GM11168 (cell line): ENCODE measurements around the gene ADGRA3.

ENCODE experiments used
- in situ Hi-C: fragments of 300-500 bp; cut with MboI; formaldehyde crosslinking; loops from one replicate; pipeline ENCODE4 v1.12.0; 2022; ENCODE audit warnings: low sequenced_read_pairs; ENCODE audit not compliant: unreplicated experiment

The ADGRA3 gene

DNA sequence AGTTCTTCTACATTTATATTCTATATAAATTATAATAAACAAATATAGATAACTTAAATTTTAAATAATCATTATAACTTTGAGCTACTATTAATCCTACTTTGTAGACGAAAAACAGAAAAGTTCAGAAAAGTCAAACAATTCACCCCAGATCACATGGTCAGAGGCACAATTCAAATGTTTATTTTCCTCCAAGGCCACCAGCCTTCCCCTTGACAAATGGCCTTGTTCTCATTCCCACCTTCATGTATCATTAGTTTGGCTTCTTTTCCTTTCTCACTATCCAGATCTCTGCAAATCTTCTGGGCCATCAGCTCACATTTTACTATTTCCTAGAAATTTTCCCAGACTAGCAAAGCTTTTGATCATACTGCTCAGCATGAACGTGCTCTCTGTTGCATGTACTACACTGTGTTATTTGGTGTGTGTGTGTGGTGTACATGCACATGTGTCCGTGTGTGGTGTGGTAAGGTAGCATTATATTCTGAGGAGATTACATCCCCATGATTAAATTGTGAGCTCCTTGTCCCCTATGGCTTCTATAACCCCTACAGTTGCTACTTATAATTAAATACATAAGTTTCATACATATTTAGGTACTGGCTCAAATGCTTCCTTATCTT lies 61.5 kb downstream of the ADGRA3 start:
- in situ Hi-C loops = no loop called here

GRCh38 chr4:22444813-22445212 lies 71.1 kb downstream of the ADGRA3 start:
- in situ Hi-C loops = no loop called here

DNA sequence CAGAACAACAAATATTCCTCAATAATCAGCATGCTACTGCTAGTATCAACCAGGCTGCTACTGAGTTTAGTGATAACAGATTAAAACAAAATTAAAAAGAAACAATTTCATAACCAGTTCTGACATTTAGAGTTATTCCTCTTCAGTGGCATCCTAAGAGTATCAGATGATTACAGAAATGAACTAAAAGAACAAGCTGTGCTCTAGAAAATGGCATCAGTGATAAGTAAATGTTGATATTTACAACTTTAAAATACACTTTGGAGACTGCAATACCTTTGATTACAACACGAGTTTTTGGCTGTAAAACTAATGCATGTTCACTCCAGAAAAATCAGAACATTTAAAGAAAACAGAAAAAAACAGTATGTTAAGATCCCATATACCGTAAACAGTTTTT lies 72.9 kb downstream of the ADGRA3 start:
- in situ Hi-C loops = no loop called here

- in situ Hi-C loops = no loop called here
Observed at GRCh38 chr4:22440999-22441398, 74.9 kb downstream of the ADGRA3 start.

DNA sequence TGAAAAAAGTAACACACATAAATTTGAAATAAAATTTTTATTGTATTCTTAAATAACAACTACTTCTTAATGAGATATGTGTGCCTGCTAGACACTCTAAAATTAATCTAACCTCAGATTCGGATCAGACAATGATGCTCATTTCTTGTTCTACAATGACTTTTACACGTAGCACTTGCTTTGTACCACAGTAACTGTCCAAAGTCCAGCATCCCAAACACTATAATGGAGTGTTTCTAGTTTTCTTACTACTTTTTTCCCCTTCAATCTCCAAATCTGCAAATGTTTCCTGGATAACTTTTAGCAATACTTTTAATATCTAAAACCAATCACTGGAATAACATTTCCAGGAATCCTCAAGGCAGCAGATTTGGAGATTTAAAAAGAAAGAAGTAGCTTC lies 75.9 kb downstream of the ADGRA3 start:
- in situ Hi-C loops = no loop called here

DNA sequence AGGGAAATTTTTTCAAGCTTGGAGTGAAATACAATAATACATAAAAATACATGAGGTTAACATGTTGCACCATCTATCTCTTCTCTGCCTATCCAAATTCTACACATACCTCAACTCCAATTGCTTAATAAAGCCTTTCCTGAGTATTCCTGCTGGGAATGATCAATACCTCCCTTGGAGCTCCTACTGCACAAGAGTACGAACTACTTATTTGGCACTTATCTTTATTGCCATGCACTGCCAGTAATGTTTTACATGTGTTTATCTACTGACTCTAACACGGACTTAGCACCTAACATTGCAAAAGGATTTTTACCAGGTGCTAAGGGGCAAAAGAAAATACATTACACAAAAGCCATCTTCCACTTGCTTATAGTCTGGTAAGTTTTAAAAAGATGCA lies 80.2 kb downstream of the ADGRA3 start:
- in situ Hi-C loops = no loop called here

GRCh38 chr4:22434895-22435294 lies 81.0 kb downstream of the ADGRA3 start:
- in situ Hi-C loops = no loop called here

- in situ Hi-C loops = no loop called here
Observed at GRCh38 chr4:22430626-22431025, 85.2 kb downstream of the ADGRA3 start.

DNA sequence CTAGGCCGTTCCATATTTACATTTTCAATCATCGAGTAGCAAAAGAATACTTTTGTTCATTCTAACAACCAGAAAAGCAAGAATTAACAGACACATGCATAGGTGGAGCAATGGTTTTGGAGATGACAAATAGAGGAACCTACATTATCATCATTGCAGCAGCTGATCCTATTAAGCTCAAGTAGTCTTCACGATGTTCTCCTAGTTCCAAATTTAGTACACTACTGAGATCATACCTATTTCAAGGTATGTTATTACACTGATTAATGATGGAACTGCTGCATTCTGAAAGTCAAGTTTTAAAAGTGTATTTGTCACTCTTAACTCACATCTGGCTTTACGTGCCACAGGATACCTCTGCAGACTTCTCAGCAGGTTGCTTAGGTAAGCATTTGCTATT lies 87.4 kb downstream of the ADGRA3 start:
- in situ Hi-C loops = no loop called here

DNA sequence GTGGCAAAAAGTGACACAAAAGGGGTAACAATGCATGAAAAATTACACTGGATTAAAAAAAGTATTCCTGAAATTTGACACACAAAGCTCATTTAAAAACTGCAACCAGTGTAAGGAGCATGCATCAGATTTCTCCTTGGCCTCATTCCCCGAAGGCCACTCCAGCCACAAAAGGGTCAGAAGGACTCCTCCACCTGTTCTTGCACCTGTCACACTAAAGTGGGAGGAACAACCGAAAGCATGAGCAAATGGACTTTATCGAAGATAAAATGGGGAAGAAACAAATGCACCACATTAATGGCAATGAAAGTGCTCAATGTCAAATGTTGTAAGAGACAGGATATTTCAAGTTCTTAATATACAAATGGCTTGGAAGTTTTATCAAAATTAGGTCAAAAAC lies 88.2 kb downstream of the ADGRA3 start:
- in situ Hi-C loops = no loop called here

- in situ Hi-C loops = no loop called here
Observed at GRCh38 chr4:22420291-22420690, 95.6 kb downstream of the ADGRA3 start.

GRCh38 chr4:22417408-22417807 lies 98.5 kb downstream of the ADGRA3 start:
- in situ Hi-C loops = loop anchor here (10.0 kb wide), 1 partner anchor 277 kb away; the partner anchor contains the start of gene GBA3

- in situ Hi-C loops = loop anchor here (10.0 kb wide), 1 partner anchor 278 kb away; the partner anchor contains the start of gene GBA3
Observed at GRCh38 chr4:22416403-22416802, 99.5 kb downstream of the ADGRA3 start.

GRCh38 chr4:22414833-22415232 lies 101.0 kb downstream of the ADGRA3 start:
- in situ Hi-C loops = loop anchor here (10.0 kb wide), 1 partner anchor 280 kb away; the partner anchor contains the start of gene GBA3

- in situ Hi-C loops = loop anchor here (10.0 kb wide), 1 partner anchor 281 kb away; the partner anchor contains the start of gene GBA3
Observed at GRCh38 chr4:22413471-22413870, 102.4 kb downstream of the ADGRA3 start.

DNA sequence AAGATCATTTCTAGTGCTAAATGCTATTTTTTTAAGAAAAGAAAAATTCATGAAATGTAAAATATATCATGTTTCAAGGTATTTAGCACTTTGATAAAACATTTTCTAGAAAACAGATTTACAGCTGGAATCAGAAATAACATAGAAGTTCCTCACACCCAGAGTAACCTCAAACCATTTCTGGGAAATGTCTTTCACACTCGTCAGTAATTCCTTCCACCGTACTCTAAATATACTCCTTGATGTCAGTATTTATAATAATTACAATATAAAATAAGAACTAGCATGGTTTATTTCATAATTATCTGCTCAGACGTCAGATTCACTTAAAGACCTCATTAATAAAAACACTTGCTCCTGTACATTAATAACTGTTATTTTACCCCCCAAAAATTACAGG lies 103.9 kb downstream of the ADGRA3 start:
- in situ Hi-C loops = loop anchor here (10.0 kb wide), 1 partner anchor 283 kb away; the partner anchor contains the start of gene GBA3

DNA sequence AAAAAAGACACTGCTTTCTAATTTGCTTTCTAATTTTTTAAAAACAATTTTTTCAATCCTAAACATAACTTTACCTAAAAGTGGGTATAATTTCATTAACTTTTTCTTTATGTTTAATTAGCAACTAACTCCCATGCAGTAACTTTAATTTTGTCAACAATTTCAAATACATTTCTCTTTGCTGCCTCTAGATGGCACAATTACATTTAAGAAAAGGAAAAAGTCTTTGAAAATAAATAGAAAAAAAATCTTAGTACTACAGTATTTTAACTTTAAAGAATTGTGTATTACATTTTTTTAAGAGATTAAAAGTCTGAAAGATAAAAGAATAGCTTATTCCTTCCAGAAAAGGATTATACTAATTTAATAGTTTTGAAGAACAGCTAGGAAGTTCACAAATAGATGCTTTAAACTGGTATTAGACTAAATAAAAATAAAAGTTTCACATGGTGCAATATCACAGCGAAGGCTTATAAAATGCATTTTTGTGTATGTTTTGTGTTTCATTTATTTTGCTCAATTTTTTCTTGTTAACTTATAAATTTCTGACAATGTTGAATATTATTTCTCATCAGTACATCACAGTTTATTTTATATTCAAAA lies 105.1 kb downstream of the ADGRA3 start:
- in situ Hi-C loops = loop anchor here (10.0 kb wide), 1 partner anchor 284 kb away; the partner anchor contains the start of gene GBA3

DNA sequence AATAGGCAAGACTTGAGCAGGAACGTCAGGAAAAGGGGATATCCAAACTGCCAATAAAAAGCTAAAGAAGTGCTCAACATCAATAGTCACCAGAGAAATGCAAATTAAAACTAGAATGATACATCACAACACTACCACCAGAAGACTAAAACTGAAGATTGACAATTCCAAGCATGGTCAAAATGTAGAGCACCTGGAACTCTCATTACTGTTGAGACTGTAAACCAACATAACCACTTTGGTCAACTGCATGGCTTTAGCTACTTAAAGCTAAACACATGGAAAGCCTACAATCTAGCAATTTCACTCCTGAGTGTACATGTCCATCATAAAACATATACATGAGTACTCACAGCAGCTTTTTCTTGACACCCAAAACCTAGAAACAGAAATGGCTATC lies 107.4 kb downstream of the ADGRA3 start:
- in situ Hi-C loops = no loop called here

DNA sequence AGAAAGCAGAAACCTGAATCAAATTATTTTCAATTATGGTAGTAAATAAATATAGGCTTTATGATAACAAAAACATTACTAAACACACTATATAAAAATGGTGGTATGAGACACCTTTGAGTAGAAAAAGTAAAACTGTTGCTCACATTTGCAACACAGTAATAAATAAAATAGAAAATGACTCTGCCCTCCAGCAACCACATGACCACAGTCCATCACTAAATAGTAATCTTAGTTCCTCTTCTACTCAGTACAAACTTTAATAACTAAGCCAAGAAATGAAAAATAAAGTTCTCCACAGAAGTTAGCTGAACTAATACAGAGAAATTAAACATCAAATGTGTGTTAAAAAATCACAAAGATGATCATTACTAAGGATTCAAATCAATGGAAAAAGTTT lies 108.5 kb downstream of the ADGRA3 start:
- in situ Hi-C loops = no loop called here

DNA sequence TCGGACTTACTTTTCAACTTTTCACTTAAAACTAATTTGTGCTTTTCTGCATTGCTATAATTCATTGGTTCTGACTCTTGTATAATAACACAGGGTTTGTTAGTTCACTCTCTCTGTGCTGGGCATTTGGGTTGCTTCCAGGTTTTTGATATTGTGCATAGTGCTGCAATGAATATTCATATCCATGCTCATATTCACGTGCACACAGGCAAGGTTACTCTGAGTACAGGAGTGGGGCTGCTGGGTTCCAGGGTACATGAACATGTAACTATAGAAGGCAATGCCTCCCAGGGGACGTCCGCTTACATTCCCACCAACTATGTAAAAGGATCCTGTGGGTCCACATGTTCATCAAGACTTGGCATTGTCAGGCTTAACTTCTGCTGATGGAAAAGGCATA lies 117.2 kb downstream of the ADGRA3 start:
- in situ Hi-C loops = no loop called here

DNA sequence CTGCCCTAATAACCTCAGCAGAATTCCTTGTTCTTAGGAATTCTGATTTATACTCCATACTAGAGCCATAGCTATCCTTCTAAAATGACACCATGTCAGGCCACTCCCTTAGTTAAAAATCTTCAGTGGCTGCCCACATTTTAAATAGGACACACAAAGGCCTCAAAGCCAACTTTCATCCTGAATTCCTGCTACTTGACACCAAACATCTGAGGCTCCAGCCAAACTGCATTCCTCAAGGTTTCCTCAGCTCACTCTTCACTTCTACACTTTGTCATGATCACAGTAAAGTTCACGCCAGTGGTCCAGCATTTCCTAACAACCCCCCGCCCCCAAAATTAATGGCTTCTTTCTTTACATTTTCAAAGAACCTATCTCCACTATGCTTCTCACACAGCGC lies 124.3 kb downstream of the ADGRA3 start:
- in situ Hi-C loops = no loop called here
